T follicular helper cell (primary cell): Measurements from ENCODE around the gene MAOA.
A peak's percentile ranks its signal among the peaks of the same experiment; 100 is the strongest.
"Not testable (repeated sequence)": the region's sequence is repeated elsewhere in the genome, so short reads cannot be mapped to it uniquely, and the experiment has no call there.

Experiments used
- DNase-seq: peaks from one replicate; pipeline ENCODE4 v3.0.0-alpha.2; 2020; ENCODE audit warnings: low read depth

MAOA gene

GRCh38 chrX:43718081-43718480 is 62.0 kb downstream of the MAOA start:
- no peak for DNase-seq

- no peak for DNase-seq
Observed at GRCh38 chrX:43718546-43718945, 62.4 kb downstream of the MAOA start.

- DNase-seq = no peak
Observed at GRCh38 chrX:43718956-43719355, 62.9 kb downstream of the MAOA start.

DNA sequence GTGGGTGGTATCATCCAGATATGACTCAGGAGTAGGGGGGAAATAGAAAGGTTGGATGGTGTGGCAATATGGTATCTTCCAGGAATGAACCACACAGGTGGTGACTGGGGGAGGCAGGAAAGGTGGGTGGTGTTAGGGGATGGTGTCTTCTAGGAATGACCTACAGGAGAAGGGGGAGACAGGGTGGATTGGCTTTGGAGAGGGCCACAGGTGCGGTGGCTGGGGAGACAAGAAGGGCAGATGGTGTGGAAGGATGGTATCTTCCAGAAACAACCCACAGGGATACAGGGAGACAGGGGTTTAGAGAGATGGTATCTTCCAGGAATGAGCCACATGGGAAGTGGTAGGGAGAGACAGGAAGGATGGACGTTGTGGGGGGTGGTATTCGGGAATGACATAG is 64.0 kb downstream of the MAOA start:
- no peak for DNase-seq

- DNase-seq = no peak
Observed at GRCh38 chrX:43720961-43721360, 64.9 kb downstream of the MAOA start.

GRCh38 chrX:43725227-43725626 is 69.1 kb downstream of the MAOA start:
- not testable (repeated sequence) for DNase-seq

GRCh38 chrX:43727254-43727653 is 71.2 kb downstream of the MAOA start:
- not testable (repeated sequence) for DNase-seq

- DNase-seq = no peak
Observed at GRCh38 chrX:43728002-43728401, 71.9 kb downstream of the MAOA start.

DNA sequence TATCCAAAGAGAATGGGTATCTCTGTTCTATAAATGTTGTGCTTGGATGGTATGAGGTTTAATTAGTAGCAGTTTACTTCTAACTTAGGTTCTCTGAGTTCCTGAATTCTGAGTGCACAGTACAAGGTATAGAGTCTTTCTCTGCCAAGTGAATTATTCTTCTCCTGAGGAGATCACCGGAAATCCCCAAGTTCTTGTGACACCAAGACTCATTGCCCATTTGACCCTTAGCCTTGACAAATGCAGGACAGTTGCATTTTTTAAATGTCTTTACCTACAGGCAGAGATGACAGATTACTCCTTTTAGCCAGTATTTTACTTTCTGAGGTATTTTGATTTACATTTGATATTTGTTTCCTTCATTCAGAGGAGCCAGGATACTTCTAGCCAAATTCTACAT is 72.9 kb downstream of the MAOA start:
- no peak for DNase-seq

GRCh38 chrX:43731086-43731485 is 75.0 kb downstream of the MAOA start:
- no peak for DNase-seq

DNA sequence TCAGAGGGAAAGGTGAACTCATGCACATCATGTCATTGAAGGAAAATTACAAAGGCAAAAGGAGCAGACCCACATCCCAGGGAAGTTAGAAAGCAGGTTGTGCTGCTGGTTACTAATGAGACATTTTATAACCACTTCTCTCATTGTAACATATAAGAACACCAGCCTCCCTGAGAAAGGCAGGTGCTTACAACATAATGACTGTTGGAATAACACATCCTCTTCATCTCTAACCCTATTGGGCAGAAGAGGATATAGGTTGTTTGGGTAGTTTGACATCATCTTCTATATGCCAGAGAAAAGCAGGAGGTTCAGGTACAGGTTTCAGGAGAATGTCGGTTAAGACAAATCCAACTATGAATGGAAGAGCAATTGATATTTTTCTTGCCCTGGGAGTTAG is 77.6 kb downstream of the MAOA start:
- no peak for DNase-seq

DNA sequence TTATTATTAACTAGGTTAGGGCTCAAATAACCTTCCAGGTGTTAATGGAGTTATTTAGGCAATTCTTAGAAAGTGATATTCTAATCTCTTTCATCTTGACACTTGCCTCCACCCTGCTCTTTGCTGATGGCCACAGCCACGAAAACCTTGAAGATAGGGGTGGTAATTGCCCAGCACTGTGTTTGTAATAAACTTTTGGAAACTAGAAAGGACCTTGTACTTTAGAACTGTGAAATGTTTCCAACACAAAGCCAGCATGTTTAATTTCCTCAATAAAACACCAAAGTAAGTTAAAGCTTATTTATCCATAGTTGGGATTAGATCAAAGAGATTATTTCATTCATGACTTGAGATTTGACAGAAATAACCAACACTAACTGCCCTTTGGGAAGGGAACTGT is 78.3 kb downstream of the MAOA start:
- DNase-seq = no peak

GRCh38 chrX:43735534-43735933 is 79.4 kb downstream of the MAOA start:
- no peak for DNase-seq

GRCh38 chrX:43735957-43736356 is 79.9 kb downstream of the MAOA start:
- DNase-seq = no peak

DNA sequence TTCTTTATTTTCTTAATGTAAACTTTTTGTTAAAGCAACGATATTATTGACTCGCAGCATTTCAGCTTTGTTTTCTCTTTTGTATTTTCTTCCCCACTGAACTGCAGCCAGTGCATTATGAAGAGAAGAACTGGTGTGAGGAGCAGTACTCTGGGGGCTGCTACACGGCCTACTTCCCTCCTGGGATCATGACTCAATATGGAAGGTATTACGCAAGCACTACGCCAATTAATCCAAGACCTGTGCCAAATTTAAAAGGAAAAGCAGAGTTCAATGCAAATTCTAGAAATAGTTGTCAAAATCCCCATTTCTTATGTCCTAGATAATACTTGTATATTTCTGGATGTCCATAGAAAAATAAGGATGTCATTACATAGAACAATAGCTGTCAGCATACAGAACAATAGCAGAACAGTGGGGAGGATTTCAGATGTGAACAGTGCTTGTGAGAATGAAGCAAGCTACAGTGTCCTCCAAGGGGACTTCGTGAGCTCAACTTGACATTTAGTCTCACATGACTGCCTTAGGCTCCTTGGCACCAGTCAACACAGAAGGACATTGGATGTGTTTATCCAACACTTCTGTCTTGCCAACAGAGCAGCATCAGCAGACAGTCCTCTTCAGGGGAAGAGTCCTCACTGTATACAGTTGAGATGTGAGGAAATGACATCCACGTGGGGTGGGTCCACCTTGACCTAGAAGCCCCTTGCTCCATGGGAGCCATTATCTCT is 85.9 kb downstream of the MAOA start:
- DNase-seq = no peak

- no peak for DNase-seq
Observed at GRCh38 chrX:43743100-43743822, 87.2 kb downstream of the MAOA start.

GRCh38 chrX:43744284-43744683 is 88.2 kb downstream of the MAOA start:
- DNase-seq = no peak

DNA sequence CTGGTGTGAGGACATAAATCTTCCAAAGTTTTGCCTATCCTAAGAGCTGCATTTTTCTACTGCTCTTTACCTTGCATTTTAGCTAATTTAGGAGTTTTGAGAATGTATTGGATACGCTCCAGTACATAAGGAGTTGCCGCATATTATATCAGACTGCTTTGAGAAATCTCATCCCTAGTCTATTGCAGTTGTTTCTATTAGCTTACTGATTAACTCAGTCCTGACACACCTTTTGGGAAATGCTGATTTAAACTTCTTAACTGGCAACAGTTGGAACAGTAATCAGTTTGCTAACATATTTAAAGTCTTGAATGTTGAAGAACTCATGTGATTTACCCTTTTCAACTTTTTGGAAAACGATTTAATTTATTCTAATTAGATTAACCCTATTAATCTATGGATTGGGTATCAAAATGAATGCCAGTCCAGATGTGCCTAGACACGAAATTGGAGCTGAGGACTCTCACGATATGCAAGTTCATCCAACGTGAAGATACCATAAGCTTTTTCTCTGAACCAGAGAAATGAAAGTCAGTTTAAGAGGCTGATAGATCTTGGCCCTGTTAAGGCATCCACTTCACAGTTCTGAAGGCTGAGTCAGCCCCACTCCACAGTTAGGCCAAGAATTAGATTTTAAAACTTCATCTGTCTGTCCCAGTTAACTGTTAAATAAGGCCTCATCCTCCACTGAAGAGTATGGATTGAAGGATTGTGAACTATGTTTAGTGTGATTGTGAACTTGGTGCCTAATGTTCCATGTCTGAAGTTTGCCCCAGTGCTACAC is 90.0 kb downstream of the MAOA start:
- no peak for DNase-seq

GRCh38 chrX:43747476-43747875 is 91.4 kb downstream of the MAOA start:
- no peak for DNase-seq

DNA sequence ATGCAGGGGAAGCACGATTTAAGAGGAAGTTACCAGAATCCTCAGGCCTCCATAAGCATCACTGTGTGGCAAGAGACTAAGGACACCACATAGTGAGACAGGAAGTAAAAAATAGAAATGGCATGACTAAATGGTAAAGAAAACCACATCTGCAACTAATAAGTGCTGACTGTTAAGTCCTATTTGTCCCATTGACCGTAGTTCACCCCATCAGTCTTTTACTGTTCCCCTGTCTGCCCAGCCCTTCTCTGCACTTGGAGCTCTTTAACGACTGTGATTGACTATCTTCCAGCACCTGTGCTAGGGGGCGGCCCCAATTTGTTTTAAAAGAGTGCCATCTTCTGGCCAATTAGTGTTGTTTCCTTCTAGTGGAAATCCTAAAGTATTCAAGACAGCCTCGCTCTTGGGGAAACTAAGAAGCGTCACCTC is 94.2 kb downstream of the MAOA start:
- peak; percentile 26 for DNase-seq

DNA sequence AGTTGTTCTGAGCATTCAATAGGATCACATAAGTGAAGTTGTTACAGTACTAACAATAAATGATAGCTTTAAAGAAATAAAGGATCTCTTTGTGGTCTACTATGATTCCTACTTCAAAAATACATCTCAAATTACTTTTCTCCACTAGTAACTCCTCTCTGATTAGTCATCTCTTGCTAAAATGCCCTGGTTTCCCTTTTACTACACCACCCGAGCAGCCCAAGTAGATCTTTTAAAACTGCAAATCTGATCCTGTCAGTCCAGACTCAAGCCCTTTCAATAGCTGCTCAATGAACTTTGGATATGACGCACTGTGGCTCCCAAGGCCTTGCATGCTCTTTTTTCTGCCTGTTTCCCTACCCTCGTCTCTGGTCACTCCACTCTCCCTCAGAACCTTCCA is 97.5 kb downstream of the MAOA start:
- DNase-seq = no peak

DNA sequence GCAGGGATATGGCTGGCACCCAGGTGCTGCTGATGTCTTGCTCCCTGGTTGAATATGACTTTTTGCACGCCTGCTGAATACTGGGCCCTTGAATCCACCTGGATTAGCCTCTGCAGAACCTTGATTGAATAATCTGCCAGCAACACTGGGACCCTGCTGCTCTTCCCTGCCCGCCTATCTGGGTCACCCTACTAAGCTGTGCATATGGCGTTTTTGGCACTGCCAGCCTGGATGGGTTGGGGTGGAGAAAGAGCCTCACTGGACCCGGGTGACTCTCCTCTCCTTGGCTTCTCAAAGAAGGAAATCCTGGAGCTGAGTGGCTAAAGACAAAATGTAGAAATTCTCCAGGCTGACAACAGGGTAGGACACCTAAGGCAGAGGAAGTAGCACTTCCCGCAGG is 100.0 kb downstream of the MAOA start:
- no peak for DNase-seq

- DNase-seq = no peak
Observed at GRCh38 chrX:43758044-43758443, 101.9 kb downstream of the MAOA start.
